Gastrocnemius medialis (tissue), 4 donors: Measurements from ENCODE around the gene RBL1.

ENCODE experiments used
- CTCF ChIP-seq, 5 experiments: fragments of 450-650 bp in 3 of 5; fragments of 200-600 bp in 2 of 5; sonication (generic) in 2 of 5; IDR thresholded peaks in 4 of 5; conservative IDR thresholded peaks in 1 of 5; 1 replicate in 4 of 5; 2 replicates in 1 of 5; pipeline ENCODE4 v1.5.1; 2016 to 2019; ENCODE audit warnings: antibody characterized with exemption in 5 of 5, mild to moderate bottlenecking in 3 of 5, moderate library complexity in 3 of 5
- POLR2A ChIP-seq, 2 donors: fragments of 450-650 bp; IDR thresholded peaks; one replicate each; pipeline ENCODE4 v1.6.1; 2017; ENCODE audit warnings: antibody characterized with exemption in 2 of 2, mild to moderate bottlenecking in 2 of 2, moderate library complexity in 2 of 2

- no peak for TF ChIP-seq CTCF (IDR thresholded peaks at IDR 0.05 in 4 of 5, conservative IDR thresholded peaks at IDR 0.05 in 1 of 5)
- TF ChIP-seq POLR2A (IDR thresholded peaks at IDR 0.05) = no peak
Observed at GRCh38 chr20:37075932-37076685, 19.7 kb downstream of the RBL1 start.
